H1 (cell line): ENCODE results near the gene GOLGA6L25. TPM values are rescaled to one million over a fixed set of nuclear protein-coding genes. Genes with fewer than 3 reads are reported as not detected.
"Not testable (repeated sequence)": the region's sequence is repeated elsewhere in the genome, so short reads cannot be mapped to it uniquely, and the experiment has no call there.

ENCODE experiments used
- CTCF ChIA-PET: fragments of 300-600 bp; sonication (Branson Sonifier 250); formaldehyde crosslinking; loops from one replicate; lab custom pipeline; 2021; ENCODE audit not compliant: partially characterized antibody; lab: Charles Lee
- POLR2A ChIA-PET: fragments of 300-600 bp; sonication (Branson Sonifier 250); formaldehyde crosslinking; loops from one replicate; lab custom pipeline; 2021; ENCODE audit warnings: inconsistent platforms; ENCODE audit not compliant: partially characterized antibody; lab: Charles Lee
- DNase-seq, 2 experiments: peaks; one replicate each; pipeline versions ENCODE4 v3.0.0 to v3.0.0-alpha.2; 2010 to 2022; ENCODE audit warnings: low spot score in 2 of 2, low read depth in 1 of 2, mixed read lengths in 1 of 2
- FAIRE-seq: peaks from 2 replicates; lab custom pipeline; 2011; peaks lifted over from hg19 to GRCh38; lab: Jason Lieb, UNC
- H2AFZ ChIP-seq: 2 replicates; pipeline ENCODE4 v1.8.1; 2012; ENCODE audit warnings: low read length, inconsistent platforms
- H2AK5ac ChIP-seq: 2 replicates; pipeline ENCODE4 v1.6.1; 2013; ENCODE audit warnings: low read depth, low read length
- H2BK120ac ChIP-seq: replicated peaks from 2 replicates; pipeline ENCODE3; 2013; ENCODE audit warnings: low read depth, low read length, inconsistent platforms
- H2BK12ac ChIP-seq: 2 replicates; pipeline ENCODE4 v1.6.1; 2013; ENCODE audit warnings: low read depth, low read length
- H2BK15ac ChIP-seq: 2 replicates; pipeline ENCODE4 v1.6.1; 2013; ENCODE audit warnings: low read length
- H2BK20ac ChIP-seq: 2 replicates; pipeline ENCODE4 v1.6.1; 2013; ENCODE audit warnings: low read length
- H2BK5ac ChIP-seq: 2 replicates; pipeline ENCODE4 v1.6.1; 2013; ENCODE audit warnings: low read depth, low read length
- H3K14ac ChIP-seq: 2 replicates; pipeline ENCODE4 v1.6.1; 2013; ENCODE audit warnings: inconsistent platforms; ENCODE audit not compliant: insufficient read length
- H3K18ac ChIP-seq: 2 replicates; pipeline ENCODE4 v1.6.1; 2013; ENCODE audit warnings: low read length; ENCODE audit errors: extremely low read depth
- H3K23ac ChIP-seq: 2 replicates; pipeline ENCODE4 v1.6.1; 2013; ENCODE audit warnings: inconsistent platforms; ENCODE audit not compliant: insufficient read length
- H3K23me2 ChIP-seq: 2 replicates; pipeline ENCODE4 v1.6.1; 2013; ENCODE audit warnings: low read depth, low read length
- H3K27ac ChIP-seq: 2 replicates; pipeline ENCODE4 v1.6.1; 2011; ENCODE audit warnings: low read depth, low read length, inconsistent platforms
- H3K27me3 ChIP-seq, 4 experiments: replicated peaks in 1 of 4; 1 replicate in 1 of 4; 2 replicates in 3 of 4; pipeline versions ENCODE4 v1.6.1 to v1.8.1; 2011 to 2013; ENCODE audit warnings: low read length in 3 of 4, mild to moderate bottlenecking in 3 of 4, inconsistent platforms in 2 of 4, mixed read lengths in 2 of 4, moderate library complexity in 1 of 4; ENCODE audit not compliant: control insufficient read depth in 3 of 4, insufficient read depth in 3 of 4; ENCODE audit errors: extremely low read depth in 1 of 4
- H3K36me3 ChIP-seq, 4 experiments: 2 replicates each; pipeline versions ENCODE4 v1.6.1 to v1.8.1; 2011 to 2013; ENCODE audit warnings: mild to moderate bottlenecking in 4 of 4, low read length in 3 of 4, moderate library complexity in 2 of 4, control low read depth in 1 of 4, inconsistent platforms in 1 of 4; ENCODE audit not compliant: insufficient read depth in 4 of 4, control insufficient read depth in 2 of 4
- H3K4ac ChIP-seq: replicated peaks from 2 replicates; pipeline ENCODE3; 2013; ENCODE audit warnings: low read length, low read depth, mixed read lengths, inconsistent platforms; ENCODE audit not compliant: insufficient read length
- H3K4me1 ChIP-seq, 4 experiments: replicated peaks in 1 of 4; 1 replicate in 1 of 4; 2 replicates in 3 of 4; pipeline versions ENCODE4 v1.6.1 to v1.8.1; 2011 to 2013; ENCODE audit warnings: low read length in 3 of 4, inconsistent platforms in 2 of 4, mixed read lengths in 1 of 4; ENCODE audit not compliant: insufficient read depth in 4 of 4, control insufficient read depth in 3 of 4
- H3K4me2 ChIP-seq, 2 experiments: 2 replicates each; pipeline versions ENCODE4 v1.6.1 to v1.8.1; 2011 to 2013; ENCODE audit warnings: low read depth in 2 of 2, low read length in 2 of 2, control low read depth in 1 of 2, inconsistent platforms in 1 of 2, mild to moderate bottlenecking in 1 of 2; ENCODE audit not compliant: insufficient read depth in 1 of 2
- H3K4me3 ChIP-seq, 4 experiments: fragments of 200-600, 300-600 bp in 1 of 4; sonication (generic), shearing (Covaris generic), sonication (Bioruptor Twin) in 1 of 4; 2 replicates each; pipeline versions ENCODE4 v1.5.1 to v1.8.1; 2011 to 2016; ENCODE audit warnings: low read length in 4 of 4, low read depth in 3 of 4, control low read depth in 2 of 4, inconsistent platforms in 2 of 4, mild to moderate bottlenecking in 2 of 4, mixed read lengths in 1 of 4, moderate library complexity in 1 of 4; ENCODE audit not compliant: insufficient read depth in 2 of 4; ENCODE audit errors: extremely low read depth in 1 of 4
- H3K56ac ChIP-seq: replicated peaks from 2 replicates; pipeline ENCODE3; 2013; ENCODE audit warnings: low read depth, mild to moderate bottlenecking, mixed read lengths, low read length, inconsistent platforms; ENCODE audit not compliant: insufficient read length
- H3K79me1 ChIP-seq: 2 replicates; pipeline ENCODE4 v1.6.1; 2013; ENCODE audit warnings: low read depth, low read length, control low read depth
- H3K79me2 ChIP-seq, 2 experiments: 2 replicates each; pipeline versions ENCODE4 v1.6.1 to v1.8.1; 2012 to 2013; ENCODE audit warnings: low read length in 2 of 2, mild to moderate bottlenecking in 2 of 2, inconsistent platforms in 1 of 2; ENCODE audit not compliant: insufficient read depth in 2 of 2, control insufficient read depth in 1 of 2
- H3K9ac ChIP-seq, 4 experiments: replicated peaks in 1 of 4; 1 replicate in 1 of 4; 2 replicates in 3 of 4; pipeline versions ENCODE4 v1.6.1 to v1.8.1; 2011 to 2013; ENCODE audit warnings: low read depth in 3 of 4, low read length in 3 of 4, control low read depth in 2 of 4, mild to moderate bottlenecking in 2 of 4, moderate library complexity in 2 of 4, inconsistent platforms in 1 of 4; ENCODE audit errors: extremely low read depth in 1 of 4
- H3K9me3 ChIP-seq, 2 experiments: 2 replicates each; pipeline versions ENCODE4 v1.6.1 to v1.8.1; 2012 to 2013; ENCODE audit warnings: mild to moderate bottlenecking in 2 of 2, moderate library complexity in 2 of 2, control low read depth in 1 of 2, inconsistent platforms in 1 of 2, low read depth in 1 of 2, low read length in 1 of 2, mixed read lengths in 1 of 2; ENCODE audit not compliant: insufficient read depth in 2 of 2
- H4K20me1 ChIP-seq, 2 experiments: replicated peaks in 1 of 2; 2 replicates each; pipeline versions ENCODE3 to v1.8.1; 2011 to 2013; ENCODE audit warnings: inconsistent platforms in 2 of 2, low read length in 2 of 2, mild to moderate bottlenecking in 1 of 2; ENCODE audit not compliant: insufficient read depth in 2 of 2, control insufficient read depth in 1 of 2
- H4K5ac ChIP-seq: 2 replicates; pipeline ENCODE4 v1.6.1; 2013; ENCODE audit warnings: low read length, low read depth, mixed read lengths, inconsistent platforms; ENCODE audit not compliant: insufficient read length
- H4K8ac ChIP-seq: 2 replicates; pipeline ENCODE4 v1.8.0; 2013; ENCODE audit warnings: mild to moderate bottlenecking, moderate library complexity, low read length, inconsistent platforms; ENCODE audit not compliant: insufficient read depth; ENCODE audit errors: extremely low read depth
- H4K91ac ChIP-seq: replicated peaks from 2 replicates; pipeline ENCODE3; 2013; ENCODE audit warnings: low read length, mixed read lengths, inconsistent platforms; ENCODE audit not compliant: insufficient read length
- WGBS, 2 experiments: shearing (Covaris generic) in 1 of 2; methylation state at CpG; one replicate each; pipeline versions ENCODE4 v1.1.6 to v1.1.7; 2013 to 2015; ENCODE audit warnings: low lambda C conversion rate in 2 of 2, mixed read lengths in 2 of 2, inconsistent platforms in 1 of 2, low coverage in 1 of 2, missing lambda C conversion rate in 1 of 2; ENCODE audit not compliant: insufficient replicate concordance in 2 of 2, insufficient coverage in 1 of 2, insufficient read length in 1 of 2; ENCODE audit errors: extremely low coverage in 1 of 2, missing lambda C conversion rate in 1 of 2; 5-methylcytosine and 5-hydroxymethylcytosine counted together
- polyA plus RNA-seq, 7 experiments: library from polyadenylated mRNA; depleted of rRNA in 3 of 7; stranded (reverse) in 5 of 7; unstranded in 2 of 7; fragments of >200 nt in 5 of 7; fragments of 200-250 nt in 2 of 7; gene quantifications; 1 replicate in 5 of 7; 2 replicates in 1 of 7; 4 replicates in 1 of 7; pipeline versions ENCODE4 v1.2.1 to v1.2.3, GENCODE V29; 2011 to 2013; ENCODE audit warnings: missing spikeins in 2 of 7, mixed read lengths in 2 of 7
- total RNA-seq: library from RNA; stranded (reverse); fragmentation: NEBNext Ultra II Directional; extraction: Animal tissue kit (Norgen Biotek cat#: 25700); gene quantifications from 2 replicates; pipeline ENCODE4 v1.2.1, GENCODE V29; 2021

Gene GOLGA6L25
- total and polyA plus RNA-seq, 2 of the 8 experiments (the other 6 are each of a cell fraction or from before 2014, with no cell fraction given) = not detected

GRCh38 chr15:28508217-28508889 is 45.0 kb upstream of the GOLGA6L25 start:
- DNase-seq, CTCF ChIA-PET, POLR2A ChIA-PET: not testable (repeated sequence)

GRCh38 chr15:28514128-28514527 is 39.2 kb upstream of the GOLGA6L25 start:
- DNase-seq, H3K9ac ChIP-seq, H3K9me3 ChIP-seq, H3K27ac ChIP-seq, H2BK20ac ChIP-seq, H3K79me1 ChIP-seq, H3K23ac ChIP-seq, H4K20me1 ChIP-seq, H3K4ac ChIP-seq, POLR2A ChIA-PET, H4K8ac ChIP-seq, H3K36me3 ChIP-seq, H2BK15ac ChIP-seq, FAIRE-seq, H2AK5ac ChIP-seq, H3K79me2 ChIP-seq, H3K14ac ChIP-seq, H4K91ac ChIP-seq, H4K5ac ChIP-seq, H2AFZ ChIP-seq, CTCF ChIA-PET, H2BK120ac ChIP-seq, H3K4me1 ChIP-seq, H3K56ac ChIP-seq, H3K23me2 ChIP-seq, H3K18ac ChIP-seq, H3K4me2 ChIP-seq, H3K27me3 ChIP-seq, H2BK12ac ChIP-seq, H2BK5ac ChIP-seq, H3K4me3 ChIP-seq: not testable (repeated sequence)
- no CpG with 5 or more reads among the region's 22 CpGs for WGBS, 2 experiments

More at GRCh38 chr15:28508217-28508889, 45.0 kb upstream of the GOLGA6L25 start:
- not testable (repeated sequence) for FAIRE-seq, H2BK15ac ChIP-seq, H2BK120ac ChIP-seq, H3K36me3 ChIP-seq, H2BK20ac ChIP-seq, H3K18ac ChIP-seq, H3K9me3 ChIP-seq, H2BK5ac ChIP-seq, H3K27ac ChIP-seq, H3K4ac ChIP-seq, H4K91ac ChIP-seq, H3K4me2 ChIP-seq, H4K8ac ChIP-seq, H3K27me3 ChIP-seq, H2AFZ ChIP-seq, H3K79me2 ChIP-seq, H3K56ac ChIP-seq, H2AK5ac ChIP-seq, H3K23me2 ChIP-seq, H3K9ac ChIP-seq, H3K23ac ChIP-seq, H3K79me1 ChIP-seq, H4K20me1 ChIP-seq, H3K4me1 ChIP-seq, H2BK12ac ChIP-seq, H3K14ac ChIP-seq, H3K4me3 ChIP-seq, H4K5ac ChIP-seq
- WGBS, 2 experiments = no CpG with 5 or more reads among the region's 63 CpGs
